ENCODE data around the gene AMPH. TPM values are rescaled to one million over a fixed set of nuclear protein-coding genes. Genes with fewer than 3 reads are reported as not detected.

AMPH gene
- total and polyA plus RNA-seq, 9 of the 15 experiments (the other 6 are each of a cell fraction or from before 2014, with no cell fraction given): 0.03 to 0.35 TPM; not detected in 7

GRCh38 chr7:38373155-38373554 lies 258.0 kb downstream of the AMPH start (continued):
- TF ChIP-seq ATF2 (CRISPR knock-in tag; IDR thresholded peaks at IDR 0.05): no peak
- TF ChIP-seq MCM5 (IDR thresholded peaks at IDR 0.05; ENCODE audit: low read depth): no peak

- DNase-seq (ENCODE audit: extremely low read depth in 1 of 4, low spot score in 3 of 4) (no peak), FAIRE-seq (no peak), ATAC-seq (no peak)
- in situ Hi-C loops (cut with MboI): no loop called here
- Histone ChIP-seq H3K79me2 (ENCODE audit: control insufficient read depth, insufficient read depth, low read length) (peaks cover 11% of the 10 kb centered on the region; the same call in 2 of the 3 replicates), H3K9me1 (ENCODE audit: control insufficient read depth, insufficient read depth, low read length) (no peaks in the 10 kb centered on the region), H3K4me3 (no peak overlapping the region), H3K9me3 (replicated peaks; ENCODE audit: control insufficient read depth, insufficient read depth, low read depth, low read length) (no peaks in the 10 kb centered on the region), H3K4me2 (ENCODE audit: insufficient read depth, low read length) (no peak overlapping the region), H3K9ac (ENCODE audit: insufficient read depth in 1 of 2, low read depth in 2 of 2, low read length in 2 of 2) (no peak overlapping the region), H3K36me3 (ENCODE audit: control insufficient read depth, insufficient read depth, low read length) (peaks cover 52% of the 10 kb centered on the region), H4K20me1 (replicated peaks; ENCODE audit: control insufficient read depth, insufficient read depth, low read length) (no peaks in the 10 kb centered on the region; the same call in 1 of the 2 replicates), H3K4me1 (replicated peaks in 1 of 2; ENCODE audit: control insufficient read depth in 2 of 2, insufficient read depth in 2 of 2, low read length in 2 of 2) (no peaks in the 10 kb centered on the region), H2AFZ (ENCODE audit: low read depth, low read length) (no peak overlapping the region), H3K27me3 (ENCODE audit: control insufficient read depth in 2 of 2, insufficient read depth in 2 of 2, low read length in 2 of 2) (no peaks in the 10 kb centered on the region), H3K27ac (ENCODE audit: extremely low read depth, low read depth, low read length) (no peak overlapping the region)
- POLR2A ChIA-PET: no interaction called here
- intact Hi-C loops (cut with micrococcal nuclease): loop anchor here (5.0 kb wide), 2 partner anchors 155 to 265 kb away; no protein-coding TSS in a partner anchor
- BruUV-seq (replicated peaks): no TSS peak
- 94% methylated on average over 7 of the region's 7 CpGs for WGBS (ENCODE audit: insufficient coverage, low coverage, missing lambda C conversion rate)
- CTCF ChIA-PET (ENCODE audit: low intra/inter-chr PET ratio): no interaction called here
- TF ChIP-seq LARP7 (IDR thresholded peaks at IDR 0.05): no peak
- TF ChIP-seq AFF1 (IDR thresholded peaks at IDR 0.05; ENCODE audit: low read depth in 1 of 2, partially characterized antibody in 2 of 2): no peak
- no peak for TF ChIP-seq ZNF668 (CRISPR knock-in tag; IDR thresholded peaks at IDR 0.05)
- TF ChIP-seq E2F6 (IDR thresholded peaks at IDR 0.05; ENCODE audit: borderline replicate concordance in 1 of 2, extremely low read depth in 1 of 2, insufficient read depth in 1 of 2, insufficient read length in 1 of 2, low read depth in 1 of 2, low read length in 1 of 2, poor library complexity in 1 of 2, severe bottlenecking in 1 of 2): no peak
- no peak for TF ChIP-seq RFX5 (IDR thresholded peaks at IDR 0.05; ENCODE audit: low read depth, low read length)
- no peak for TF ChIP-seq ZBTB7A (IDR thresholded peaks at IDR 0.05; ENCODE audit: borderline replicate concordance, control insufficient read depth, low read depth, low read length)
- no peak for TF ChIP-seq ZBTB11 (CRISPR knock-in tag; IDR thresholded peaks at IDR 0.05)
- no peak for TF ChIP-seq BRD4 (IDR thresholded peaks at IDR 0.05)
Measured at GRCh38 chr7:38372290-38372689, 258.9 kb downstream of the AMPH start.

Data from K562 (cell line).